PFSK-1 (cell line): ENCODE results near the gene DEFB116.

Experiments
- POLR2AphosphoS5 ChIP-seq: IDR thresholded peaks from 2 replicates; pipeline ENCODE4 v1.6.1; 2012; ENCODE audit warnings: low read depth, mild to moderate bottlenecking, control low read depth, low read length, moderate library complexity
- SIN3A ChIP-seq: IDR thresholded peaks from 2 replicates; pipeline ENCODE4 v1.6.1; 2012; ENCODE audit warnings: mild to moderate bottlenecking, low read length, moderate library complexity, borderline replicate concordance; ENCODE audit not compliant: insufficient read depth
- TF ChIP-seq, protein P1 (sequence below), 2 experiments: IDR thresholded peaks; 2 replicates each; pipeline versions ENCODE4 v1.6.1 to v1.8.0; 2011 to 2012; ENCODE audit warnings: low read depth in 2 of 2, low read length in 2 of 2, control low read depth in 1 of 2, inconsistent platforms in 1 of 2, mild to moderate bottlenecking in 1 of 2, moderate library complexity in 1 of 2; ENCODE audit not compliant: insufficient read depth in 1 of 2

DNA sequence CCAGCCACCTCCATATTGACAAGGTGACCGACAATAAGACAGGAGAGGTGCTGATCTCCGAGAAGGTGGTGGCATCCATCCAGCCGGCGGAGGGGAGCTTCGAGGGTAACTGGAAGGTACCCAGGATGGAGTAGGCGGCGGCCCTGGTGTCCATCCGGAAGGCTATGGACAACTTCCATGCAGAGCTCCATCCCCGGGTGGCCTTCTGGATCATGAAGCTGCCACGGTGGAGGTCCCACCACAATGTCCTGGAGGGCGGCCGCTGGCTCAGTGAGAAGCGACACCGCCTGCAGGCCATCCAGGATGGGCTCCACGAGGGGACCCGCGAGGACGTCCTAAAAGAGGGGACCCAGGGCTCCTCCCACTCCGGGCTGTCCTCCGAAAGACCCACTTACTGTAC lies 33.9 kb downstream of the DEFB116 start:
- TF ChIP-seq POLR2AphosphoS5 (no peak), SIN3A (no peak)
- TF ChIP-seq, protein P1, sequence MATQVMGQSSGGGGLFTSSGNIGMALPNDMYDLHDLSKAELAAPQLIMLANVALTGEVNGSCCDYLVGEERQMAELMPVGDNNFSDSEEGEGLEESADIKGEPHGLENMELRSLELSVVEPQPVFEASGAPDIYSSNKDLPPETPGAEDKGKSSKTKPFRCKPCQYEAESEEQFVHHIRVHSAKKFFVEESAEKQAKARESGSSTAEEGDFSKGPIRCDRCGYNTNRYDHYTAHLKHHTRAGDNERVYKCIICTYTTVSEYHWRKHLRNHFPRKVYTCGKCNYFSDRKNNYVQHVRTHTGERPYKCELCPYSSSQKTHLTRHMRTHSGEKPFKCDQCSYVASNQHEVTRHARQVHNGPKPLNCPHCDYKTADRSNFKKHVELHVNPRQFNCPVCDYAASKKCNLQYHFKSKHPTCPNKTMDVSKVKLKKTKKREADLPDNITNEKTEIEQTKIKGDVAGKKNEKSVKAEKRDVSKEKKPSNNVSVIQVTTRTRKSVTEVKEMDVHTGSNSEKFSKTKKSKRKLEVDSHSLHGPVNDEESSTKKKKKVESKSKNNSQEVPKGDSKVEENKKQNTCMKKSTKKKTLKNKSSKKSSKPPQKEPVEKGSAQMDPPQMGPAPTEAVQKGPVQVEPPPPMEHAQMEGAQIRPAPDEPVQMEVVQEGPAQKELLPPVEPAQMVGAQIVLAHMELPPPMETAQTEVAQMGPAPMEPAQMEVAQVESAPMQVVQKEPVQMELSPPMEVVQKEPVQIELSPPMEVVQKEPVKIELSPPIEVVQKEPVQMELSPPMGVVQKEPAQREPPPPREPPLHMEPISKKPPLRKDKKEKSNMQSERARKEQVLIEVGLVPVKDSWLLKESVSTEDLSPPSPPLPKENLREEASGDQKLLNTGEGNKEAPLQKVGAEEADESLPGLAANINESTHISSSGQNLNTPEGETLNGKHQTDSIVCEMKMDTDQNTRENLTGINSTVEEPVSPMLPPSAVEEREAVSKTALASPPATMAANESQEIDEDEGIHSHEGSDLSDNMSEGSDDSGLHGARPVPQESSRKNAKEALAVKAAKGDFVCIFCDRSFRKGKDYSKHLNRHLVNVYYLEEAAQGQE (IDR thresholded peaks at IDR 0.05; ENCODE audit: insufficient read depth in 1 of 2, low read depth in 2 of 2, low read length in 2 of 2): no peak
